Skeletal muscle satellite cell (primary cell): ENCODE data around the gene RBKS.

Experiments used
- H3K27me3 ChIP-seq: 2 replicates; pipeline ENCODE4 v1.7.0; 2013; ENCODE audit warnings: low read length; ENCODE audit not compliant: control insufficient read depth, insufficient read depth
- H3K36me3 ChIP-seq: 2 replicates; pipeline ENCODE4 v1.7.0; 2013; ENCODE audit warnings: mild to moderate bottlenecking, control low read depth, low read length; ENCODE audit not compliant: insufficient read depth
- H3K4me1 ChIP-seq: 2 replicates; pipeline ENCODE4 v1.7.0; 2013; ENCODE audit warnings: low read length; ENCODE audit not compliant: control insufficient read depth, insufficient read depth
- H3K4me2 ChIP-seq: 2 replicates; pipeline ENCODE4 v1.7.0; 2013; ENCODE audit warnings: mild to moderate bottlenecking, low read length
- H3K4me3 ChIP-seq: 2 replicates; pipeline ENCODE4 v1.7.0; 2013; ENCODE audit warnings: low read length
- H3K9ac ChIP-seq: 2 replicates; pipeline ENCODE4 v1.7.0; 2013; ENCODE audit warnings: mild to moderate bottlenecking, low read depth, low read length, moderate library complexity
- H3K9me3 ChIP-seq: replicated peaks from 2 replicates; pipeline ENCODE4 v1.7.0; 2013; ENCODE audit warnings: mild to moderate bottlenecking, control low read depth, low read length

Gene RBKS

GRCh38 chr2:27824401-27824800 is 65.8 kb downstream of the RBKS start:
- Histone ChIP-seq H3K36me3 (no peaks in the 10 kb centered on the region), H3K4me1 (no peaks in the 10 kb centered on the region), H3K4me3 (no peak overlapping the region), H3K27me3 (no peaks in the 10 kb centered on the region), H3K9ac (no peak overlapping the region), H3K9me3 (peaks cover 3% of the 10 kb centered on the region), H3K4me2 (no peak overlapping the region)

GRCh38 chr2:27823569-27823968 is 66.6 kb downstream of the RBKS start:
- peaks cover 3% of the 10 kb centered on the region for H3K9me3 ChIP-seq
- no peak overlapping the region for H3K4me2 ChIP-seq
- H3K4me1 ChIP-seq = no peaks in the 10 kb centered on the region
- no peaks in the 10 kb centered on the region for H3K27me3 ChIP-seq
- H3K9ac ChIP-seq = no peak overlapping the region
- no peaks in the 10 kb centered on the region for H3K36me3 ChIP-seq
- H3K4me3 ChIP-seq = no peak overlapping the region

- no peak overlapping the region for H3K9ac ChIP-seq
- H3K27me3 ChIP-seq = no peaks in the 10 kb centered on the region
- H3K4me2 ChIP-seq = no peak overlapping the region
- peaks cover 3% of the 10 kb centered on the region for H3K9me3 ChIP-seq
- H3K36me3 ChIP-seq = no peaks in the 10 kb centered on the region
- no peak overlapping the region for H3K4me3 ChIP-seq
- no peaks in the 10 kb centered on the region for H3K4me1 ChIP-seq
Observed at GRCh38 chr2:27823135-27823534, 67.1 kb downstream of the RBKS start.

GRCh38 chr2:27822049-27822448 is 68.1 kb downstream of the RBKS start:
- Histone ChIP-seq H3K4me3 (no peak overlapping the region), H3K36me3 (no peaks in the 10 kb centered on the region), H3K27me3 (no peaks in the 10 kb centered on the region), H3K4me2 (no peak overlapping the region), H3K9me3 (peaks cover 3% of the 10 kb centered on the region), H3K9ac (no peak overlapping the region), H3K4me1 (no peaks in the 10 kb centered on the region)

- H3K27me3 ChIP-seq = no peaks in the 10 kb centered on the region
- no peaks in the 10 kb centered on the region for H3K9me3 ChIP-seq
- H3K4me3 ChIP-seq = no peak overlapping the region
- H3K9ac ChIP-seq = no peak overlapping the region
- no peaks in the 10 kb centered on the region for H3K36me3 ChIP-seq
- no peak overlapping the region for H3K4me2 ChIP-seq
- peaks cover 5% of the 10 kb centered on the region for H3K4me1 ChIP-seq
Observed at GRCh38 chr2:27815860-27816438, 74.2 kb downstream of the RBKS start.

GRCh38 chr2:27814758-27815157 is 75.4 kb downstream of the RBKS start:
- Histone ChIP-seq H3K36me3 (no peaks in the 10 kb centered on the region), H3K4me1 (peaks cover 17% of the 10 kb centered on the region), H3K4me2 (no peak overlapping the region), H3K9ac (no peak overlapping the region), H3K9me3 (no peaks in the 10 kb centered on the region), H3K27me3 (no peaks in the 10 kb centered on the region), H3K4me3 (no peak overlapping the region)

GRCh38 chr2:27811768-27812167 is 78.4 kb downstream of the RBKS start:
- Histone ChIP-seq H3K4me3 (no peak overlapping the region), H3K27me3 (no peaks in the 10 kb centered on the region), H3K9me3 (no peaks in the 10 kb centered on the region), H3K4me2 (no peak overlapping the region), H3K9ac (no peak overlapping the region), H3K36me3 (no peaks in the 10 kb centered on the region), H3K4me1 (peaks cover 33% of the 10 kb centered on the region)

- H3K27me3 ChIP-seq = no peaks in the 10 kb centered on the region
- peak overlapping the region; percentile 2 for H3K9ac ChIP-seq
- H3K4me1 ChIP-seq = peaks cover 33% of the 10 kb centered on the region
- no peaks in the 10 kb centered on the region for H3K36me3 ChIP-seq
- H3K4me2 ChIP-seq = peak overlapping the region; percentile 53
- peak overlapping the region; percentile 1 for H3K4me3 ChIP-seq
- H3K9me3 ChIP-seq = no peaks in the 10 kb centered on the region
Observed at GRCh38 chr2:27810455-27810854, 79.7 kb downstream of the RBKS start.

GRCh38 chr2:27809761-27810241 is 80.4 kb downstream of the RBKS start:
- Histone ChIP-seq H3K9ac (peak overlapping the region; percentile 2), H3K36me3 (no peaks in the 10 kb centered on the region), H3K9me3 (no peaks in the 10 kb centered on the region), H3K4me3 (peak overlapping the region; percentile 1), H3K4me1 (peaks cover 33% of the 10 kb centered on the region), H3K4me2 (peak overlapping the region; percentile 53), H3K27me3 (no peaks in the 10 kb centered on the region)

GRCh38 chr2:27808984-27809383 is 81.2 kb downstream of the RBKS start:
- H3K4me1 ChIP-seq = peaks cover 38% of the 10 kb centered on the region
- peak overlapping the region; percentile 35 for H3K9ac ChIP-seq
- no peaks in the 10 kb centered on the region for H3K36me3 ChIP-seq
- no peak overlapping the region for H3K4me2 ChIP-seq
- no peaks in the 10 kb centered on the region for H3K9me3 ChIP-seq
- no peak overlapping the region for H3K4me3 ChIP-seq
- no peaks in the 10 kb centered on the region for H3K27me3 ChIP-seq

GRCh38 chr2:27808418-27808817 is 81.8 kb downstream of the RBKS start:
- H3K9ac ChIP-seq = no peak overlapping the region
- peaks cover 40% of the 10 kb centered on the region for H3K4me1 ChIP-seq
- H3K4me3 ChIP-seq = no peak overlapping the region
- no peaks in the 10 kb centered on the region for H3K36me3 ChIP-seq
- no peaks in the 10 kb centered on the region for H3K27me3 ChIP-seq
- H3K4me2 ChIP-seq = no peak overlapping the region
- H3K9me3 ChIP-seq = no peaks in the 10 kb centered on the region

GRCh38 chr2:27807476-27807875 is 82.7 kb downstream of the RBKS start:
- Histone ChIP-seq H3K4me3 (no peak overlapping the region), H3K36me3 (no peaks in the 10 kb centered on the region), H3K4me2 (no peak overlapping the region), H3K9me3 (no peaks in the 10 kb centered on the region), H3K9ac (no peak overlapping the region), H3K27me3 (no peaks in the 10 kb centered on the region), H3K4me1 (peaks cover 40% of the 10 kb centered on the region)
